HG03095 (cell line): ENCODE results near the gene TCHHL1.

Experiments
- ATAC-seq: cut with Tn5 transposase; IDR thresholded peaks from one replicate; pipeline ENCODE4 v1.9.1; 2021; ENCODE audit warnings: moderate library complexity; ENCODE audit not compliant: unreplicated experiment

The TCHHL1 gene

GRCh38 chr1:152039886-152040285, 49.0 kb downstream of the TCHHL1 start:
- ATAC-seq, result no peak

GRCh38 chr1:152039461-152039860, 49.4 kb downstream of the TCHHL1 start:
- no peak for ATAC-seq

GRCh38 chr1:152038871-152039270, 50.0 kb downstream of the TCHHL1 start:
- ATAC-seq, result no peak

- peak; percentile 42 for ATAC-seq
These were observed 52.3 kb downstream of the TCHHL1 start, which contains the start of gene S100A11 for GRCh38 chr1:152036267-152037216. Gene S100A11 (minus strand): TSS chr1:152037004. CDS start chr1:152036915, 89 bp downstream.

GRCh38 chr1:152035539-152036266, 53.2 kb downstream of the TCHHL1 start:
- ATAC-seq, result no peak

- no peak for ATAC-seq
These were observed 54.0 kb downstream of the TCHHL1 start for GRCh38 chr1:152034654-152035538.

GRCh38 chr1:152034324-152034653, 54.6 kb downstream of the TCHHL1 start:
- ATAC-seq, result no peak
